Measurements from ENCODE around the gene CACYBP.

DNA sequence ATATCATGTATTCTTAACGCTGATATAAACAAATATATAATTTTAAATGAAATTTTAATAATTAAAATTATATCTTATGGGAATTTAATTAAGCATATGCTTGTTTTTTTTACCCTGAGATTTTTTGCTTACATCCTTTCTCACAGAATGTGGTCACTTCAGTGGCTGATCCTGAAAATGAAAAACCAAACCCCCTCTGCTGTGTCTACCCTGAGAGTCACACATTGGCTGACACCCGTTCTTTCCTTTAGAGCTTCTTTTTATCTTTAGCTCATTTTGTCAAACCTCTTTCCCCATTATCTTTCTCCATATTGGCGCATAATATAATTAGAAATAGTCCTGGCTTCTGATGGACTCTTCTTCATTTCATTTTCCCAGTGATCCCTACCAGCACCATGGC, 10.8 kb upstream of the CACYBP start:
- TF ChIP-seq, protein P1, sequence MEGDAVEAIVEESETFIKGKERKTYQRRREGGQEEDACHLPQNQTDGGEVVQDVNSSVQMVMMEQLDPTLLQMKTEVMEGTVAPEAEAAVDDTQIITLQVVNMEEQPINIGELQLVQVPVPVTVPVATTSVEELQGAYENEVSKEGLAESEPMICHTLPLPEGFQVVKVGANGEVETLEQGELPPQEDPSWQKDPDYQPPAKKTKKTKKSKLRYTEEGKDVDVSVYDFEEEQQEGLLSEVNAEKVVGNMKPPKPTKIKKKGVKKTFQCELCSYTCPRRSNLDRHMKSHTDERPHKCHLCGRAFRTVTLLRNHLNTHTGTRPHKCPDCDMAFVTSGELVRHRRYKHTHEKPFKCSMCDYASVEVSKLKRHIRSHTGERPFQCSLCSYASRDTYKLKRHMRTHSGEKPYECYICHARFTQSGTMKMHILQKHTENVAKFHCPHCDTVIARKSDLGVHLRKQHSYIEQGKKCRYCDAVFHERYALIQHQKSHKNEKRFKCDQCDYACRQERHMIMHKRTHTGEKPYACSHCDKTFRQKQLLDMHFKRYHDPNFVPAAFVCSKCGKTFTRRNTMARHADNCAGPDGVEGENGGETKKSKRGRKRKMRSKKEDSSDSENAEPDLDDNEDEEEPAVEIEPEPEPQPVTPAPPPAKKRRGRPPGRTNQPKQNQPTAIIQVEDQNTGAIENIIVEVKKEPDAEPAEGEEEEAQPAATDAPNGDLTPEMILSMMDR (IDR thresholded peaks at IDR 0.05; ENCODE audit: poor library complexity, severe bottlenecking): no peak
- TF ChIP-seq POLR2AphosphoS5 (IDR thresholded peaks at IDR 0.05): no peak
- no peak for TF ChIP-seq EP300 (conservative IDR thresholded peaks at IDR 0.05; ENCODE audit: poor library complexity, severe bottlenecking)
- TF ChIP-seq RAD21 (conservative IDR thresholded peaks at IDR 0.05): no peak
- no peak for TF ChIP-seq SMC3 (conservative IDR thresholded peaks at IDR 0.05; ENCODE audit: poor library complexity)
- TF ChIP-seq EZH2 (IDR thresholded peaks at IDR 0.05; ENCODE audit: borderline replicate concordance, insufficient read depth, low read length, poor library complexity, severe bottlenecking): no peak
- TF ChIP-seq, protein P2, sequence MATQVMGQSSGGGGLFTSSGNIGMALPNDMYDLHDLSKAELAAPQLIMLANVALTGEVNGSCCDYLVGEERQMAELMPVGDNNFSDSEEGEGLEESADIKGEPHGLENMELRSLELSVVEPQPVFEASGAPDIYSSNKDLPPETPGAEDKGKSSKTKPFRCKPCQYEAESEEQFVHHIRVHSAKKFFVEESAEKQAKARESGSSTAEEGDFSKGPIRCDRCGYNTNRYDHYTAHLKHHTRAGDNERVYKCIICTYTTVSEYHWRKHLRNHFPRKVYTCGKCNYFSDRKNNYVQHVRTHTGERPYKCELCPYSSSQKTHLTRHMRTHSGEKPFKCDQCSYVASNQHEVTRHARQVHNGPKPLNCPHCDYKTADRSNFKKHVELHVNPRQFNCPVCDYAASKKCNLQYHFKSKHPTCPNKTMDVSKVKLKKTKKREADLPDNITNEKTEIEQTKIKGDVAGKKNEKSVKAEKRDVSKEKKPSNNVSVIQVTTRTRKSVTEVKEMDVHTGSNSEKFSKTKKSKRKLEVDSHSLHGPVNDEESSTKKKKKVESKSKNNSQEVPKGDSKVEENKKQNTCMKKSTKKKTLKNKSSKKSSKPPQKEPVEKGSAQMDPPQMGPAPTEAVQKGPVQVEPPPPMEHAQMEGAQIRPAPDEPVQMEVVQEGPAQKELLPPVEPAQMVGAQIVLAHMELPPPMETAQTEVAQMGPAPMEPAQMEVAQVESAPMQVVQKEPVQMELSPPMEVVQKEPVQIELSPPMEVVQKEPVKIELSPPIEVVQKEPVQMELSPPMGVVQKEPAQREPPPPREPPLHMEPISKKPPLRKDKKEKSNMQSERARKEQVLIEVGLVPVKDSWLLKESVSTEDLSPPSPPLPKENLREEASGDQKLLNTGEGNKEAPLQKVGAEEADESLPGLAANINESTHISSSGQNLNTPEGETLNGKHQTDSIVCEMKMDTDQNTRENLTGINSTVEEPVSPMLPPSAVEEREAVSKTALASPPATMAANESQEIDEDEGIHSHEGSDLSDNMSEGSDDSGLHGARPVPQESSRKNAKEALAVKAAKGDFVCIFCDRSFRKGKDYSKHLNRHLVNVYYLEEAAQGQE (IDR thresholded peaks at IDR 0.05; ENCODE audit: borderline replicate concordance): no peak

Data from neural cell (in vitro differentiated cells).